HCT116 (cell line): Measurements from ENCODE around the gene VSIG10. TPM values are rescaled to one million over a fixed set of nuclear protein-coding genes. Genes with fewer than 3 reads are reported as not detected.

ENCODE experiments used
- ATAC-seq: fragments of 200-7000 bp; cut with Tn5 transposase; 2 replicates; pipeline ENCODE4 v1.9.1; 2020; ENCODE audit warnings: mild to moderate bottlenecking, moderate library complexity
- BruUV-seq: library from RNA; stranded (reverse); fragments of 400-500 nt; replicated peaks from 2 replicates; lab custom pipeline; 2021; lab: Mats Ljungman, UMichigan
- CTCF ChIA-PET: fragments of 300-600 bp; sonication (Branson Sonifier 250); formaldehyde crosslinking; loops from one replicate; lab custom pipeline; 2021; ENCODE audit warnings: antibody characterized with exemption; lab: Charles Lee
- POLR2A ChIA-PET: fragments of 300-600, 350-600 bp; sonication (Branson Sonifier 250); formaldehyde crosslinking; loops from one replicate; lab custom pipeline; 2021; ENCODE audit warnings: antibody characterized with exemption; lab: Charles Lee
- RAD21 ChIA-PET, 2 experiments: fragments of 300-600 bp; sonication (Branson Sonifier 250); formaldehyde crosslinking; loops; one replicate each; lab custom pipeline; 2023; ENCODE audit warnings: low total read pairs in 2 of 2; ENCODE audit not compliant: uncharacterized antibody in 2 of 2, unreplicated experiment in 2 of 2, low non-redundant PET in 1 of 2; lab: Charles Lee
- DNase-seq: peaks from one replicate; pipeline ENCODE4 v3.0.0-alpha.2; 2010; ENCODE audit warnings: low read depth, low spot score
- H2AFZ ChIP-seq: fragments of 200-600 bp; shearing (Covaris generic), sonication (generic); 2 replicates; pipeline ENCODE4 v1.6.1; 2017; ENCODE audit warnings: low read depth, mixed run types, mixed read lengths, antibody characterized with exemption, low read length; ENCODE audit not compliant: poor library complexity, severe bottlenecking
- H3K27ac ChIP-seq: 2 replicates; pipeline ENCODE4 v1.5.1; 2012; ENCODE audit warnings: low read depth, low read length
- H3K27me3 ChIP-seq: fragments of 200-600 bp; sonication (generic); 2 replicates; pipeline ENCODE4 v1.6.1; 2016; ENCODE audit warnings: mixed run types, low read length, mixed read lengths; ENCODE audit not compliant: insufficient read depth
- H3K36me3 ChIP-seq, 2 experiments: fragments of 200-500 bp in 1 of 2; fragments of 200-600 bp in 1 of 2; sonication (Bioruptor generic) in 1 of 2; sonication (generic) in 1 of 2; 2 replicates each; pipeline versions ENCODE4 v1.5.1 to v1.6.1; 2014 to 2016; ENCODE audit warnings: low read length in 2 of 2, inconsistent platforms in 1 of 2, mixed read lengths in 1 of 2, mixed run types in 1 of 2; ENCODE audit not compliant: insufficient read depth in 2 of 2, control insufficient read depth in 1 of 2
- H3K4me1 ChIP-seq, 2 experiments: fragments of 200-600 bp in 1 of 2; sonication (generic) in 1 of 2; 2 replicates each; pipeline versions ENCODE4 v1.5.1 to v1.6.1; 2012 to 2017; ENCODE audit warnings: low read length in 2 of 2, inconsistent platforms in 1 of 2, mild to moderate bottlenecking in 1 of 2, mixed read lengths in 1 of 2, mixed run types in 1 of 2, moderate library complexity in 1 of 2; ENCODE audit not compliant: insufficient read depth in 2 of 2, control insufficient read depth in 1 of 2
- H3K4me2 ChIP-seq: fragments of 200-600 bp; sonication (generic); 2 replicates; pipeline ENCODE4 v1.6.1; 2017; ENCODE audit warnings: mixed run types, low read length, mixed read lengths
- H3K4me3 ChIP-seq, 2 experiments: fragments of 200-600 bp in 1 of 2; sonication (generic) in 1 of 2; replicated peaks in 1 of 2; 2 replicates each; pipeline ENCODE4 v1.5.1; 2011 to 2016; ENCODE audit warnings: low read length in 2 of 2, control low read depth in 1 of 2, low read depth in 1 of 2, mild to moderate bottlenecking in 1 of 2, mixed read lengths in 1 of 2, mixed run types in 1 of 2
- H3K79me2 ChIP-seq: fragments of 200-600 bp; sonication (generic); 2 replicates; pipeline ENCODE4 v1.6.1; 2017; ENCODE audit warnings: mild to moderate bottlenecking, mixed run types, low read length, moderate library complexity, mixed read lengths; ENCODE audit not compliant: insufficient read depth
- H3K9ac ChIP-seq: fragments of 200-600 bp; sonication (generic); 2 replicates; pipeline ENCODE4 v1.6.1; 2016; ENCODE audit warnings: low read length, mixed read lengths
- H3K9me2 ChIP-seq: fragments of 200-600 bp; sonication (generic), shearing (Covaris generic); 2 replicates; pipeline ENCODE4 v1.6.1; 2017; ENCODE audit warnings: mixed run types, mild to moderate bottlenecking, moderate library complexity; ENCODE audit not compliant: insufficient read depth
- H3K9me3 ChIP-seq, 2 experiments: fragments of 200-500 bp in 1 of 2; fragments of 200-600 bp in 1 of 2; sonication (Bioruptor generic) in 1 of 2; sonication (generic) in 1 of 2; 2 replicates each; pipeline ENCODE4 v1.6.1; 2014 to 2017; ENCODE audit warnings: low read length in 2 of 2, mixed read lengths in 2 of 2, inconsistent platforms in 1 of 2, low read depth in 1 of 2, mild to moderate bottlenecking in 1 of 2, mixed run types in 1 of 2, moderate library complexity in 1 of 2; ENCODE audit not compliant: control insufficient read depth in 1 of 2, insufficient read depth in 1 of 2
- H4K20me1 ChIP-seq: fragments of 200-600 bp; sonication (generic), shearing (Covaris generic); 2 replicates; pipeline ENCODE4 v1.6.1; 2017; ENCODE audit warnings: mixed run types, mild to moderate bottlenecking, moderate library complexity; ENCODE audit not compliant: insufficient read depth
- ATF3 ChIP-seq: IDR thresholded peaks from 2 replicates; pipeline ENCODE4 v1.6.1; 2012
- CEBPB ChIP-seq: IDR thresholded peaks from 2 replicates; pipeline ENCODE4 v1.6.1; 2012; ENCODE audit warnings: low read depth
- EGR1 ChIP-seq: IDR thresholded peaks from 2 replicates; pipeline ENCODE4 v1.6.1; 2012; ENCODE audit warnings: low read depth
- ELF1 ChIP-seq: IDR thresholded peaks from 2 replicates; pipeline ENCODE4 v1.6.1; 2012; ENCODE audit warnings: low read depth, borderline replicate concordance
- EZH2 ChIP-seq: fragments of 200-600 bp; sonication (generic); IDR thresholded peaks from 2 replicates; pipeline ENCODE4 v1.6.1; 2017; ENCODE audit warnings: antibody characterized with exemption, mixed run types
- EZH2phosphoT487 ChIP-seq: fragments of 200-600 bp; IDR thresholded peaks from 2 replicates; pipeline ENCODE4 v1.6.1; 2018; ENCODE audit warnings: antibody characterized with exemption, borderline replicate concordance
- FOSL1 ChIP-seq: IDR thresholded peaks from 2 replicates; pipeline ENCODE4 v1.6.1; 2012; ENCODE audit warnings: low read depth
- POLR2A ChIP-seq: IDR thresholded peaks from 2 replicates; pipeline ENCODE4 v1.7.0; 2011; ENCODE audit warnings: borderline replicate concordance; ENCODE audit not compliant: insufficient read depth, insufficient read length; ENCODE audit errors: extremely low read depth
- POLR2AphosphoS5 ChIP-seq: IDR thresholded peaks from 2 replicates; pipeline ENCODE4 v1.6.1; 2011; ENCODE audit warnings: mild to moderate bottlenecking, low read depth, low read length, moderate library complexity
- RAD21 ChIP-seq: IDR thresholded peaks from 2 replicates; pipeline ENCODE4 v1.6.1; 2012; ENCODE audit warnings: low read depth, mild to moderate bottlenecking
- SIN3A ChIP-seq: IDR thresholded peaks from 2 replicates; pipeline ENCODE4 v1.6.1; 2012; ENCODE audit warnings: low read depth
- SP1 ChIP-seq: IDR thresholded peaks from 2 replicates; pipeline ENCODE4 v1.6.1; 2012; ENCODE audit warnings: low read depth
- SRF ChIP-seq: IDR thresholded peaks from 2 replicates; pipeline ENCODE4 v1.6.1; 2012; ENCODE audit warnings: low read depth
- TCF7L2 ChIP-seq: IDR thresholded peaks from 2 replicates; pipeline ENCODE4 v1.7.0; 2011; ENCODE audit warnings: borderline replicate concordance, inconsistent platforms; ENCODE audit not compliant: insufficient read depth, insufficient read length; ENCODE audit errors: extremely low read depth
- YY1 ChIP-seq: IDR thresholded peaks from 2 replicates; pipeline ENCODE4 v1.6.1; 2011; ENCODE audit warnings: low read length, low read depth, moderate library complexity, mild to moderate bottlenecking; ENCODE audit not compliant: insufficient replicate concordance; ENCODE audit errors: extremely low read depth
- ZFX ChIP-seq: fragments of 450-650 bp; IDR thresholded peaks from 2 replicates; pipeline ENCODE4 v1.6.1; 2017
- ZNF274 ChIP-seq: fragments of 200-500 bp; sonication (Bioruptor generic); IDR thresholded peaks from 2 replicates; pipeline ENCODE4 v1.6.1; 2014; ENCODE audit warnings: mild to moderate bottlenecking, low read depth, low read length, inconsistent platforms
- intact Hi-C: fragments of 100-400 bp; cut with micrococcal nuclease; formaldehyde crosslinking; loops from 2 replicates; pipeline ENCODE4 v1.10.0; 2022
- total RNA-seq: library from RNA; stranded (reverse); gene quantifications from one replicate; pipeline ENCODE4 v1.2.1, GENCODE V29; 2021; ENCODE audit not compliant: unreplicated experiment
- TF ChIP-seq, protein P1 (sequence below), 3 experiments: fragments of 200-600 bp in 1 of 3; sonication (generic) in 1 of 3; IDR thresholded peaks in 2 of 3; conservative IDR thresholded peaks in 1 of 3; 2 replicates each; pipeline ENCODE4 v1.5.1; 2012 to 2017; ENCODE audit warnings: low read depth in 2 of 3, low read length in 2 of 3, antibody characterized with exemption in 1 of 3, borderline replicate concordance in 1 of 3, control low read depth in 1 of 3, mild to moderate bottlenecking in 1 of 3, mixed read lengths in 1 of 3, mixed run types in 1 of 3, moderate library complexity in 1 of 3; ENCODE audit not compliant: insufficient read depth in 1 of 3
- TF ChIP-seq, protein P2 (sequence below): IDR thresholded peaks from 2 replicates; pipeline ENCODE4 v1.6.1; 2011; ENCODE audit warnings: mild to moderate bottlenecking, low read length, moderate library complexity; ENCODE audit not compliant: insufficient replicate concordance; ENCODE audit errors: extremely low read depth
- TF ChIP-seq, protein P3 (sequence below): IDR thresholded peaks from 2 replicates; pipeline ENCODE4 v1.6.1; 2012

Gene VSIG10
- total RNA-seq, 1 experiment from 2014 or later: 42.6 TPM

GRCh38 chr12:118065380-118065779 is 38.4 kb downstream of the VSIG10 start:
- Histone ChIP-seq H3K27ac (no peak overlapping the region), H3K4me2 (no peak overlapping the region), H2AFZ (no peak overlapping the region), H4K20me1 (no peaks in the 10 kb centered on the region), H3K9ac (no peak overlapping the region), H3K79me2 (peaks cover 2% of the 10 kb centered on the region), H3K4me1 (peaks cover 18 to 21% of the 10 kb centered on the region in 2 experiments), H3K9me3 (no peaks in the 10 kb centered on the region), H3K4me3 (no peak overlapping the region), H3K9me2 (no peaks in the 10 kb centered on the region), H3K27me3 (no peaks in the 10 kb centered on the region), H3K36me3 (peaks cover 0 to 5% of the 10 kb centered on the region in 2 experiments; a peak in 1 of 4 replicates)
- ATAC-seq (no peak), DNase-seq (no peak)
- intact Hi-C loops: no loop called here
- BruUV-seq: no TSS peak
- CTCF ChIA-PET: interaction anchor here (2.1 kb wide), 1 partner anchor 11 kb away, joined by 7 read pairs; no protein-coding TSS in a partner anchor
- POLR2A ChIA-PET: no interaction called here
- RAD21 ChIA-PET: no interaction called here
- no peak for TF ChIP-seq CEBPB
- TF ChIP-seq POLR2A: no peak
- TF ChIP-seq SP1: no peak
- no peak for TF ChIP-seq ELF1
- no peak for TF ChIP-seq ATF3
- TF ChIP-seq, protein P1, sequence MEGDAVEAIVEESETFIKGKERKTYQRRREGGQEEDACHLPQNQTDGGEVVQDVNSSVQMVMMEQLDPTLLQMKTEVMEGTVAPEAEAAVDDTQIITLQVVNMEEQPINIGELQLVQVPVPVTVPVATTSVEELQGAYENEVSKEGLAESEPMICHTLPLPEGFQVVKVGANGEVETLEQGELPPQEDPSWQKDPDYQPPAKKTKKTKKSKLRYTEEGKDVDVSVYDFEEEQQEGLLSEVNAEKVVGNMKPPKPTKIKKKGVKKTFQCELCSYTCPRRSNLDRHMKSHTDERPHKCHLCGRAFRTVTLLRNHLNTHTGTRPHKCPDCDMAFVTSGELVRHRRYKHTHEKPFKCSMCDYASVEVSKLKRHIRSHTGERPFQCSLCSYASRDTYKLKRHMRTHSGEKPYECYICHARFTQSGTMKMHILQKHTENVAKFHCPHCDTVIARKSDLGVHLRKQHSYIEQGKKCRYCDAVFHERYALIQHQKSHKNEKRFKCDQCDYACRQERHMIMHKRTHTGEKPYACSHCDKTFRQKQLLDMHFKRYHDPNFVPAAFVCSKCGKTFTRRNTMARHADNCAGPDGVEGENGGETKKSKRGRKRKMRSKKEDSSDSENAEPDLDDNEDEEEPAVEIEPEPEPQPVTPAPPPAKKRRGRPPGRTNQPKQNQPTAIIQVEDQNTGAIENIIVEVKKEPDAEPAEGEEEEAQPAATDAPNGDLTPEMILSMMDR (IDR thresholded peaks at IDR 0.05 in 2 of 3, conservative IDR thresholded peaks at IDR 0.05 in 1 of 3; ENCODE audit: borderline replicate concordance in 1 of 3, insufficient read depth in 1 of 3, low read depth in 2 of 3, low read length in 2 of 3): no peak
- TF ChIP-seq POLR2AphosphoS5: no peak
- TF ChIP-seq RAD21: no peak
- no peak for TF ChIP-seq SIN3A
- TF ChIP-seq EZH2: no peak
- TF ChIP-seq, protein P2, sequence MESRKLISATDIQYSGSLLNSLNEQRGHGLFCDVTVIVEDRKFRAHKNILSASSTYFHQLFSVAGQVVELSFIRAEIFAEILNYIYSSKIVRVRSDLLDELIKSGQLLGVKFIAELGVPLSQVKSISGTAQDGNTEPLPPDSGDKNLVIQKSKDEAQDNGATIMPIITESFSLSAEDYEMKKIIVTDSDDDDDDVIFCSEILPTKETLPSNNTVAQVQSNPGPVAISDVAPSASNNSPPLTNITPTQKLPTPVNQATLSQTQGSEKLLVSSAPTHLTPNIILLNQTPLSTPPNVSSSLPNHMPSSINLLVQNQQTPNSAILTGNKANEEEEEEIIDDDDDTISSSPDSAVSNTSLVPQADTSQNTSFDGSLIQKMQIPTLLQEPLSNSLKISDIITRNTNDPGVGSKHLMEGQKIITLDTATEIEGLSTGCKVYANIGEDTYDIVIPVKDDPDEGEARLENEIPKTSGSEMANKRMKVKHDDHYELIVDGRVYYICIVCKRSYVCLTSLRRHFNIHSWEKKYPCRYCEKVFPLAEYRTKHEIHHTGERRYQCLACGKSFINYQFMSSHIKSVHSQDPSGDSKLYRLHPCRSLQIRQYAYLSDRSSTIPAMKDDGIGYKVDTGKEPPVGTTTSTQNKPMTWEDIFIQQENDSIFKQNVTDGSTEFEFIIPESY: no peak
- no peak for TF ChIP-seq YY1
- TF ChIP-seq, protein P3, sequence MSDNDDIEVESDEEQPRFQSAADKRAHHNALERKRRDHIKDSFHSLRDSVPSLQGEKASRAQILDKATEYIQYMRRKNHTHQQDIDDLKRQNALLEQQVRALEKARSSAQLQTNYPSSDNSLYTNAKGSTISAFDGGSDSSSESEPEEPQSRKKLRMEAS: no peak
- TF ChIP-seq FOSL1: no peak
- TF ChIP-seq EZH2phosphoT487: no peak
- TF ChIP-seq EGR1: no peak
- TF ChIP-seq ZFX: no peak
- TF ChIP-seq ZNF274: no peak
- no peak for TF ChIP-seq SRF
- TF ChIP-seq TCF7L2: no peak
